Body of pancreas (tissue), 4 donors: ENCODE data around the gene HECTD2. TPM values are rescaled to one million over a fixed set of nuclear protein-coding genes. Genes with fewer than 3 reads are reported as not detected.

Experiments
- ATAC-seq: fragments of 150-250 bp; one replicate; pipeline ENCODE4 v1.9.1; 2016
- DNase-seq, 4 donors: peaks; one replicate each; pipeline ENCODE4 v3.0.0-alpha.2; 2019
- H3K27ac ChIP-seq, 4 donors: fragments of 200-600 bp; sonication (generic); 1 replicate in 3 of 4; 2 replicates in 1 of 4; pipeline versions ENCODE4 v1.5.1 to v1.6.1; 2016 to 2019; ENCODE audit warnings: mild to moderate bottlenecking in 1 of 4, mixed read lengths in 1 of 4, moderate library complexity in 1 of 4
- H3K27me3 ChIP-seq, 2 donors: fragments of 200-600 bp; sonication (generic); one replicate each; pipeline ENCODE4 v1.6.0; 2016; ENCODE audit warnings: mild to moderate bottlenecking in 1 of 2
- H3K36me3 ChIP-seq, 2 donors: fragments of 200-600 bp; sonication (generic); replicated peaks in 1 of 2; 2 replicates each; pipeline ENCODE4 v1.5.1; 2016; ENCODE audit warnings: low read depth in 2 of 2; ENCODE audit not compliant: insufficient read depth in 1 of 2
- H3K4me1 ChIP-seq: fragments of 200-600 bp; sonication (generic); one replicate; pipeline ENCODE4 v1.6.0; 2016
- H3K4me3 ChIP-seq, 2 donors: fragments of 200-600 bp; sonication (generic); 1 replicate in 1 of 2; 2 replicates in 1 of 2; pipeline ENCODE4 v1.5.1; 2016 to 2019
- H3K9me3 ChIP-seq, 3 donors: fragments of 200-600 bp; sonication (generic); 1 replicate in 2 of 3; 2 replicates in 1 of 3; pipeline ENCODE4 v1.5.1; 2016
- POLR2A ChIP-seq, 3 donors: fragments of 450-650 bp; IDR thresholded peaks; one replicate each; pipeline ENCODE4 v1.6.1; 2016; ENCODE audit warnings: antibody characterized with exemption in 3 of 3, mild to moderate bottlenecking in 2 of 3
- WGBS, 2 donors: methylation state at CpG; one replicate each; pipeline ENCODE4 v1.1.5; 2017; 5-methylcytosine and 5-hydroxymethylcytosine counted together
- intact Hi-C: fragments of 100-400 bp; cut with DNase I; formaldehyde crosslinking; loops from one replicate; pipeline ENCODE4 v1.15.1; 2023
- small RNA-seq: library from RNA; depleted of rRNA; stranded (forward); fragments of <200 nt; gene quantifications from one replicate; pipeline ENCODE3, GENCODE V24; 2016
- total RNA-seq, 2 donors: library from RNA; depleted of rRNA; stranded (reverse); fragments of >200 nt; gene quantifications; one replicate each; pipeline ENCODE4 v1.1.0, GENCODE V29; 2016
- TF ChIP-seq, protein P1 (sequence below), 7 experiments: fragments of 450-650 bp in 4 of 7; fragments of 200-600 bp in 3 of 7; sonication (generic) in 3 of 7; IDR thresholded peaks; one replicate each; pipeline ENCODE4 v1.5.1; 2016 to 2019; ENCODE audit warnings: antibody characterized with exemption in 7 of 7

The HECTD2 gene
- total RNA-seq, 2 donors from 2014 or later = 10.2 to 13.0 TPM

DNA sequence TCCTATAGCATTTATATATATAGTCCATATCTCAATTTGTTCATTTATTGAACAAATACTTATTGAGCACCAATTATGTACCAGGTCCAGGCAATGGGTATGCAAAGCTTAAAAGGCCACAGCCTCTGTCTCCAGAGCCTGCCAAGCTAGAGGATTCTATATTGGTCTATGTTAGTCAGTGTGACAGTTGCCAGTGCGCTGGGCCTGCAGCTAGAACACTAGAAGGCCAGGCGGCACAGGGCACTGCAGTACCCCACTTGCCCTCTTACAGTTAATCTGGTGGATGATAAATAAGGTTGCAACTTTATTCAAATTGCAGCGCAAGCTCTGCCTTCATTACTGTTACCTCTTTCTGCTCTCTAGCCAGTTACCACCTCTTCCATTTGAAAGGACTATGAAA, 153.9 kb downstream of the HECTD2 start:
- Histone ChIP-seq H3K36me3 (no peaks in the 10 kb centered on the region), H3K4me1 (peaks cover 9% of the 10 kb centered on the region), H3K4me3 (no peak overlapping the region), H3K27me3 (no peaks in the 10 kb centered on the region), H3K9me3 (no peaks in the 10 kb centered on the region), H3K27ac (no peak overlapping the region)
- intact Hi-C loops = no loop called here
- 89 to 100% methylated on average over 3 of the region's 3 CpGs for WGBS, 2 donors
- DNase-seq (no peak), ATAC-seq (no peak)
- TF ChIP-seq, protein P1, sequence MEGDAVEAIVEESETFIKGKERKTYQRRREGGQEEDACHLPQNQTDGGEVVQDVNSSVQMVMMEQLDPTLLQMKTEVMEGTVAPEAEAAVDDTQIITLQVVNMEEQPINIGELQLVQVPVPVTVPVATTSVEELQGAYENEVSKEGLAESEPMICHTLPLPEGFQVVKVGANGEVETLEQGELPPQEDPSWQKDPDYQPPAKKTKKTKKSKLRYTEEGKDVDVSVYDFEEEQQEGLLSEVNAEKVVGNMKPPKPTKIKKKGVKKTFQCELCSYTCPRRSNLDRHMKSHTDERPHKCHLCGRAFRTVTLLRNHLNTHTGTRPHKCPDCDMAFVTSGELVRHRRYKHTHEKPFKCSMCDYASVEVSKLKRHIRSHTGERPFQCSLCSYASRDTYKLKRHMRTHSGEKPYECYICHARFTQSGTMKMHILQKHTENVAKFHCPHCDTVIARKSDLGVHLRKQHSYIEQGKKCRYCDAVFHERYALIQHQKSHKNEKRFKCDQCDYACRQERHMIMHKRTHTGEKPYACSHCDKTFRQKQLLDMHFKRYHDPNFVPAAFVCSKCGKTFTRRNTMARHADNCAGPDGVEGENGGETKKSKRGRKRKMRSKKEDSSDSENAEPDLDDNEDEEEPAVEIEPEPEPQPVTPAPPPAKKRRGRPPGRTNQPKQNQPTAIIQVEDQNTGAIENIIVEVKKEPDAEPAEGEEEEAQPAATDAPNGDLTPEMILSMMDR (IDR thresholded peaks at IDR 0.05) = no peak
- TF ChIP-seq POLR2A (IDR thresholded peaks at IDR 0.05) = no peak

Small RNA genes lying within 50 kb of the gene (small RNA-seq; reads per million reads assigned to genes)
- gene AL161798.1 = not detected
- not detected for gene RPS27P1

Other genes with a start within 250 kb of the HECTD2 start
- gene PCGF5, start 189.7 kb upstream of the HECTD2 start, total RNA-seq = 10 to 100 TPM; 25.7 to 33.3 TPM
- gene PPP1R3C, start 222.7 kb downstream of the HECTD2 start, total RNA-seq = 10 to 100 TPM in 1 of 2 donors, 1 to 10 TPM in 1; 9.6 to 15.6 TPM